ENCODE data around the gene SNTB2.

Gene SNTB2

DNA sequence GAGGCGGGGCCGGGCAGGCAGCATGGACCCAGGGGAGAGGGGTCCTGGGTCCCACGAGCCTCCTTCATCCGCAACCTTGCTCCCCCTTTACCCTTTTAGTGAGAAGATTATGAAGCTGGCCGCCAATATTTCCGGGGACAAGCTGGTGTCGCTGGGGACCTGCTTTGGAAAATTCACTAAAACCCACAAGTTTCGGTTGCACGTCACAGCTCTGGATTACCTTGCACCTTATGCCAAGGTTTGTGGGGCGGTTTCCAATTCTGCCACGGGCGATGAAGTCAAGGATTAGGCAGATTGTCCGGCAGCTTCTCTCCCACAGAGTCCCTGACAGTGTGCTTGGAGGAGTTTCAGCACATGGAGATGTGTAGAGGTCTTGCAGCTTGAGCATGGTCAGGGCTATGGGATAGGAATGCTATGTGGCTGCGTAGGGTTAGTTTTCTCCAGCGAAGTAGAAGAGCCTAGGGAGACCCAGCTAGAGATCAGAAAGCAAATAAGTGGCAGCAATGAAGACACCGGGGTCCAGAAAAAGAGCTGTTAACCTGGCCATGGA is 153.2 kb downstream of the SNTB2 start:
- no peak for DNase-seq (ENCODE audit: low read depth)

- DNase-seq (ENCODE audit: low read depth): no peak
Measured at GRCh38 chr16:69344171-69344570, 157.2 kb downstream of the SNTB2 start.

DNA sequence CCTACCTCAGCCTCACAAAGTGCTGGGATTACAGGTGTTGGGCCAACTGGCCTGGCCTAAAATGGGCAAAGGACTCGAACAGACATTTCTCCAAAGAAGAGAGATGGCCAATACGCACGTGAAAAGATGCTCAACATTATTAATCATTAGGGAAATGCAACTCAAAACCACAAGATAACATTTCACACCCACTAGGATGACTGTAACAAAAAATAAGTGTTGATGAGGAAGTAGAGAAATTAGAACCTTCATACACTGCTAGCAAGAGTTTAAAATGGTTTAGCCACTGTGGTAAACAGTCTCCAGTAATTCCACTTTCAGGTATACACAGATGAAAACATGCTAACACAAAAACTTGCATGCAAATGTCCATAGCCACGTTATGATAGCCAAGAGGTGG is 159.0 kb downstream of the SNTB2 start:
- no peak for DNase-seq (ENCODE audit: low read depth)

GRCh38 chr16:69346683-69347082 is 159.7 kb downstream of the SNTB2 start:
- no peak for DNase-seq (ENCODE audit: low read depth)

GRCh38 chr16:69348222-69348621 is 161.3 kb downstream of the SNTB2 start:
- DNase-seq (ENCODE audit: low read depth): no peak

- DNase-seq (ENCODE audit: low read depth): no peak
Measured at GRCh38 chr16:69349536-69349935, 162.6 kb downstream of the SNTB2 start.

DNA sequence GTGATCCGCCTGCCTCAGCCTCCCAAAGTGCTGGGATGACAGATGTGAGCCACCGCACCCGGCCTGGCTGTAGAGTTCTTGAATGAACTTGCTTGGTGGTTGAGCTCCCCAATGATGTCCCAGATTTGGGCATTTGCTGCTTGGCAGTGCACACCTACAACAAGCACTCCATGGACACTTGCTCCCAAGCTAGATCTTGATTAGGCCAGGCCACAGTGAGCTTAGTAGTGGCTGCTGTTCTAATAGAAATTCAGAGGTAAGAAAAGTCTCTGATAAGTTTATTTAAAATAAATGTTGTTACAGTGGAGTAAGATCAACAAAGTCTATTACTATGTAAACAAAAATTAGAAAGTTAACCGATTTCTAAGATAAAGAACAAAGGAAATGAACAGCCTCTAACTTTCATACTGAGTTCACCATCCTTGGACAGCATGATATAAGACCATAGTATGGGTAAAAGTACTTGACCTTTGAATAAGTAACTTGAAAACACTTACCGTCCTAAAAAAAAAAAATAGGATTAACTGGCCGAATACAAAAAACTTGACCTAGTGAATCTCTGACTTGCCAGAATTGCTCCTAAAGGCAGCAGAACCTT is 163.7 kb downstream of the SNTB2 start:
- DNase-seq (ENCODE audit: low read depth): no peak

GRCh38 chr16:69351309-69352027 is 164.5 kb downstream of the SNTB2 start, which contains the start of gene TMED6:
TSS of gene TMED6 (minus strand) at chr16:69351786. CDS start at chr16:69351753, 33 bp downstream.
- no peak for DNase-seq (ENCODE audit: low read depth)

Measured in activated T-cell treated with anti-CD3 and anti-CD28 coated beads for 48 hours (primary cell).